Stimulated activated CD8-positive, alpha-beta memory T cell treated with anti-CD3 and anti-CD28 coated beads, Interleukin-7, amount 100 ng/mL, for 48 hours (primary cell): Measurements from ENCODE around the gene TPK1.
"Not testable (repeated sequence)": the region's sequence is repeated elsewhere in the genome, so short reads cannot be mapped to it uniquely, and the experiment has no call there.

Experiments used
- DNase-seq, 2 donors: peaks; one replicate each; pipeline ENCODE4 v3.0.0-alpha.2; 2020; ENCODE audit warnings: low read depth in 1 of 2; ENCODE audit errors: extremely low read depth in 1 of 2

Gene TPK1

GRCh38 chr7:144650439-144650838 lies 185.4 kb downstream of the TPK1 start:
- no peak for DNase-seq

GRCh38 chr7:144649120-144649519 lies 186.7 kb downstream of the TPK1 start:
- no peak for DNase-seq

GRCh38 chr7:144641389-144642044 lies 194.3 kb downstream of the TPK1 start:
- DNase-seq: no peak

- no peak for DNase-seq
Measured at GRCh38 chr7:144632724-144633123, 203.1 kb downstream of the TPK1 start.

GRCh38 chr7:144629598-144629997 lies 206.3 kb downstream of the TPK1 start:
- DNase-seq: no peak

GRCh38 chr7:144629011-144629410 lies 206.8 kb downstream of the TPK1 start:
- no peak for DNase-seq

GRCh38 chr7:144628176-144628575 lies 207.7 kb downstream of the TPK1 start:
- DNase-seq: no peak

GRCh38 chr7:144622745-144623144 lies 213.1 kb downstream of the TPK1 start:
- DNase-seq: no peak

- DNase-seq: no peak
Measured at GRCh38 chr7:144606261-144606660, 229.6 kb downstream of the TPK1 start.

GRCh38 chr7:144596953-144597352 lies 238.9 kb downstream of the TPK1 start:
- no peak for DNase-seq

GRCh38 chr7:144594580-144594979 lies 241.3 kb downstream of the TPK1 start:
- no peak for DNase-seq

GRCh38 chr7:144588559-144589051 lies 247.2 kb downstream of the TPK1 start:
- DNase-seq: no peak

- no peak for DNase-seq
Measured at GRCh38 chr7:144587701-144588100, 248.2 kb downstream of the TPK1 start.

- no peak for DNase-seq
Measured at GRCh38 chr7:144584726-144585125, 251.1 kb downstream of the TPK1 start.

- no peak for DNase-seq
Measured at GRCh38 chr7:144579687-144580086, 256.2 kb downstream of the TPK1 start.

GRCh38 chr7:144575456-144575855 lies 260.4 kb downstream of the TPK1 start:
- DNase-seq: no peak

- DNase-seq: not testable (repeated sequence)
Measured at GRCh38 chr7:144574753-144575152, 261.1 kb downstream of the TPK1 start.

- no peak for DNase-seq
Measured at GRCh38 chr7:144568233-144568632, 267.6 kb downstream of the TPK1 start.

GRCh38 chr7:144565586-144565985 lies 270.3 kb downstream of the TPK1 start:
- no peak for DNase-seq

GRCh38 chr7:144549861-144550260 lies 286.0 kb downstream of the TPK1 start:
- DNase-seq: no peak

- no peak for DNase-seq
Measured at GRCh38 chr7:144548556-144548955, 287.3 kb downstream of the TPK1 start.

- no peak for DNase-seq
Measured at GRCh38 chr7:144547888-144548287, 288.0 kb downstream of the TPK1 start.

- no peak for DNase-seq
Measured at GRCh38 chr7:144546782-144547181, 289.1 kb downstream of the TPK1 start.
